Measurements from ENCODE around the gene APOBEC3B. TPM values are rescaled to one million over a fixed set of nuclear protein-coding genes. Genes with fewer than 3 reads are reported as not detected.

APOBEC3B gene
- total RNA-seq, 1 donor from 2014 or later, result not detected

- Mint-ChIP-seq H3K9me3 (ENCODE audit: unreplicated experiment) (peaks cover 3% of the 10 kb centered on the region), H3K36me3 (ENCODE audit: unreplicated experiment) (no peaks in the 10 kb centered on the region)
- TF ChIP-seq CTCF (IDR thresholded peaks at IDR 0.05; ENCODE audit: partially characterized antibody, unreplicated experiment), result no peak
Measured at GRCh38 chr22:38963872-38964271, 18.3 kb upstream of the APOBEC3B start.

GRCh38 chr22:38964306-38964705 lies 17.8 kb upstream of the APOBEC3B start:
- H3K36me3 Mint-ChIP-seq (ENCODE audit: unreplicated experiment), result no peaks in the 10 kb centered on the region
- no peak for DNase-seq
- no peak for TF ChIP-seq CTCF (IDR thresholded peaks at IDR 0.05; ENCODE audit: partially characterized antibody, unreplicated experiment)
- peaks cover 3% of the 10 kb centered on the region for H3K9me3 Mint-ChIP-seq (ENCODE audit: unreplicated experiment)
- peaks cover 5% of the 10 kb centered on the region for H3K4me1 Mint-ChIP-seq (ENCODE audit: low read depth, unreplicated experiment)
- H3K4me3 Mint-ChIP-seq (ENCODE audit: unreplicated experiment), result no peak overlapping the region
- H3K27me3 Mint-ChIP-seq (ENCODE audit: unreplicated experiment), result peaks cover 4% of the 10 kb centered on the region
- H3K27ac Mint-ChIP-seq (ENCODE audit: unreplicated experiment), result no peak overlapping the region

More at GRCh38 chr22:38963872-38964271, 18.3 kb upstream of the APOBEC3B start:
- Mint-ChIP-seq H3K4me3 (ENCODE audit: unreplicated experiment) (no peak overlapping the region), H3K27me3 (ENCODE audit: unreplicated experiment) (no peaks in the 10 kb centered on the region), H3K27ac (ENCODE audit: unreplicated experiment) (no peak overlapping the region), H3K4me1 (ENCODE audit: low read depth, unreplicated experiment) (peaks cover 5% of the 10 kb centered on the region)
- DNase-seq, result no peak

GRCh38 chr22:38964989-38965388 lies 17.2 kb upstream of the APOBEC3B start:
- no peak for DNase-seq
- no peak for TF ChIP-seq CTCF (IDR thresholded peaks at IDR 0.05; ENCODE audit: partially characterized antibody, unreplicated experiment)
- Mint-ChIP-seq H3K36me3 (ENCODE audit: unreplicated experiment) (no peaks in the 10 kb centered on the region), H3K4me3 (ENCODE audit: unreplicated experiment) (no peak overlapping the region), H3K4me1 (ENCODE audit: low read depth, unreplicated experiment) (peaks cover 5% of the 10 kb centered on the region), H3K27me3 (ENCODE audit: unreplicated experiment) (peaks cover 4% of the 10 kb centered on the region), H3K9me3 (ENCODE audit: unreplicated experiment) (peaks cover 3% of the 10 kb centered on the region), H3K27ac (ENCODE audit: unreplicated experiment) (no peak overlapping the region)

GRCh38 chr22:38965614-38966379 lies 16.4 kb upstream of the APOBEC3B start:
- no peak overlapping the region for H3K4me3 Mint-ChIP-seq (ENCODE audit: unreplicated experiment)
- H3K27ac Mint-ChIP-seq (ENCODE audit: unreplicated experiment), result no peak overlapping the region
- H3K9me3 Mint-ChIP-seq (ENCODE audit: unreplicated experiment), result peaks cover 6% of the 10 kb centered on the region
- no peak for TF ChIP-seq CTCF (IDR thresholded peaks at IDR 0.05; ENCODE audit: partially characterized antibody, unreplicated experiment)
- peaks cover 5% of the 10 kb centered on the region for H3K4me1 Mint-ChIP-seq (ENCODE audit: low read depth, unreplicated experiment)
- no peaks in the 10 kb centered on the region for H3K36me3 Mint-ChIP-seq (ENCODE audit: unreplicated experiment)
- peaks cover 8% of the 10 kb centered on the region for H3K27me3 Mint-ChIP-seq (ENCODE audit: unreplicated experiment)
- DNase-seq, result no peak

GRCh38 chr22:38966380-38966702 lies 15.8 kb upstream of the APOBEC3B start:
- peaks cover 8% of the 10 kb centered on the region for H3K27me3 Mint-ChIP-seq (ENCODE audit: unreplicated experiment)
- H3K36me3 Mint-ChIP-seq (ENCODE audit: unreplicated experiment), result no peaks in the 10 kb centered on the region
- no peak for TF ChIP-seq CTCF (IDR thresholded peaks at IDR 0.05; ENCODE audit: partially characterized antibody, unreplicated experiment)
- no peak overlapping the region for H3K4me3 Mint-ChIP-seq (ENCODE audit: unreplicated experiment)
- H3K4me1 Mint-ChIP-seq (ENCODE audit: low read depth, unreplicated experiment), result peaks cover 5% of the 10 kb centered on the region
- no peak overlapping the region for H3K27ac Mint-ChIP-seq (ENCODE audit: unreplicated experiment)
- H3K9me3 Mint-ChIP-seq (ENCODE audit: unreplicated experiment), result peaks cover 6% of the 10 kb centered on the region
- no peak for DNase-seq

Data from glutamatergic neuron (in vitro differentiated cells).